Left cardiac atrium (tissue), 4 donors: ENCODE results near the gene CITED2. TPM values are rescaled to one million over a fixed set of nuclear protein-coding genes. Genes with fewer than 3 reads are reported as not detected.
"Not testable (repeated sequence)": the region's sequence is repeated elsewhere in the genome, so short reads cannot be mapped to it uniquely, and the experiment has no call there.

Source experiments
- ATAC-seq, 2 donors: fragments of 200-7000 bp; cut with Tn5 transposase; one replicate each; pipeline ENCODE4 v1.9.1; 2020; ENCODE audit warnings: mild to moderate bottlenecking in 2 of 2, moderate library complexity in 2 of 2
- DNase-seq: peaks from one replicate; pipeline ENCODE4 v3.0.0-alpha.2; 2020
- intact Hi-C, 2 donors: fragments of 100-400 bp; cut with DNase I; formaldehyde crosslinking; loops; one replicate each; pipeline versions ENCODE4 v1.14.1 to v1.15.1; 2022 to 2023
- long read RNA-seq: library from polyadenylated mRNA; unstranded; transcript quantifications from one replicate; pipeline ENCODE4 v2.0.0, GENCODE V29; 2021
- total RNA-seq, 2 donors: library from RNA; stranded (reverse); fragmentation: NEBNext Ultra II Directional; extraction: Animal tissue kit (Norgen Biotek cat#: 25700); gene quantifications; one replicate each; pipeline ENCODE4 v1.2.1, GENCODE V29; 2021
- donor health status: DM: no; HTN: yes; CAD: no.
- donor health status: DM: no; HTN: yes; CAD: no; lungs with severe emphysema.
- donor health status: DM: yes; HTN: yes; CAD: no.
- donor health status: Dilated cardiomyopathy.

The CITED2 gene
- 100 to 1,000 TPM in 1 of 2 donors, 10 to 100 TPM in 1; 51.3 to 121 TPM for total RNA-seq
- long read RNA-seq: 0 reads

- intact Hi-C loops: loop anchor here (2.0 to 10.0 kb wide), 6 partner anchors 136 to 703 kb away; no protein-coding TSS in a partner anchor
- DNase-seq (peak; percentile 93), ATAC-seq (peak; percentile 86 to 88)
These were observed at the start of gene CITED2 for GRCh38 chr6:139374357-139375225. Gene CITED2, minus strand, starts transcription at chr6:139374648. Its CDS starts 704 bp downstream, at chr6:139373944.

- DNase-seq: no peak
- intact Hi-C loops: no loop called here
- no peak for ATAC-seq
These were observed 48.7 kb upstream of the CITED2 start for GRCh38 chr6:139423037-139423703.

- intact Hi-C loops: no loop called here
- ATAC-seq: no peak
- DNase-seq: no peak
These were observed 47.9 kb upstream of the CITED2 start for GRCh38 chr6:139422105-139423036.

- intact Hi-C loops: no loop called here
- DNase-seq (no peak), ATAC-seq (no peak)
These were observed 44.2 kb upstream of the CITED2 start for GRCh38 chr6:139418481-139419132.

GRCh38 chr6:139416146-139416545, 41.7 kb upstream of the CITED2 start:
- intact Hi-C loops: no loop called here
- no peak for ATAC-seq

GRCh38 chr6:139415365-139415764, 40.9 kb upstream of the CITED2 start:
- ATAC-seq (no peak), DNase-seq (no peak)
- intact Hi-C loops: no loop called here

More at GRCh38 chr6:139416146-139416545, 41.7 kb upstream of the CITED2 start:
- no peak for DNase-seq

GRCh38 chr6:139412103-139412502, 37.7 kb upstream of the CITED2 start:
- DNase-seq, intact Hi-C loops, ATAC-seq: not testable (repeated sequence)

- ATAC-seq (no peak), DNase-seq (no peak)
- intact Hi-C loops: no loop called here
These were observed 34.6 kb upstream of the CITED2 start for GRCh38 chr6:139409026-139409425.

- ATAC-seq (peak in 1 of 2 donors; percentile 74), DNase-seq (no peak)
- intact Hi-C loops: no loop called here
These were observed 33.3 kb upstream of the CITED2 start for GRCh38 chr6:139407718-139408222.

- ATAC-seq (no peak), DNase-seq (no peak)
- intact Hi-C loops: no loop called here
These were observed 32.3 kb upstream of the CITED2 start for GRCh38 chr6:139406577-139407343.

- DNase-seq: no peak
- intact Hi-C loops: no loop called here
- ATAC-seq: peak; percentile 90 to 93
These were observed 28.5 kb upstream of the CITED2 start for GRCh38 chr6:139402876-139403386.

- intact Hi-C loops: no loop called here
- ATAC-seq: no peak
These were observed 24.2 kb upstream of the CITED2 start for GRCh38 chr6:139398658-139399057.

GRCh38 chr6:139395891-139396301, 21.4 kb upstream of the CITED2 start:
- intact Hi-C loops: no loop called here
- DNase-seq (no peak), ATAC-seq (no peak)

More at GRCh38 chr6:139398658-139399057, 24.2 kb upstream of the CITED2 start:
- DNase-seq: no peak

- DNase-seq (no peak), ATAC-seq (no peak)
- intact Hi-C loops: no loop called here
These were observed 20.9 kb upstream of the CITED2 start for GRCh38 chr6:139395371-139395770.

GRCh38 chr6:139394027-139394649, 19.7 kb upstream of the CITED2 start:
- DNase-seq: no peak
- intact Hi-C loops: no loop called here

GRCh38 chr6:139392794-139393193, 18.3 kb upstream of the CITED2 start:
- peak in 1 of 2 donors; percentile 45 for ATAC-seq
- no peak for DNase-seq
- intact Hi-C loops: no loop called here

More at GRCh38 chr6:139394027-139394649, 19.7 kb upstream of the CITED2 start:
- ATAC-seq: no peak

GRCh38 chr6:139391709-139392108, 17.3 kb upstream of the CITED2 start:
- intact Hi-C loops: no loop called here
- DNase-seq: no peak
- ATAC-seq: no peak
